WI38 (cell line): ENCODE measurements around the gene CADM4.

Experiments used
- H3K4me3 ChIP-seq: 2 replicates; pipeline ENCODE4 v1.5.1; 2011; ENCODE audit warnings: low read depth, mild to moderate bottlenecking, control low read depth, low read length
- TF ChIP-seq, protein P1 (sequence below): IDR thresholded peaks from 2 replicates; pipeline ENCODE4 v1.5.1; 2012; ENCODE audit warnings: low read depth, mild to moderate bottlenecking, control low read depth, low read length

CADM4 gene

DNA sequence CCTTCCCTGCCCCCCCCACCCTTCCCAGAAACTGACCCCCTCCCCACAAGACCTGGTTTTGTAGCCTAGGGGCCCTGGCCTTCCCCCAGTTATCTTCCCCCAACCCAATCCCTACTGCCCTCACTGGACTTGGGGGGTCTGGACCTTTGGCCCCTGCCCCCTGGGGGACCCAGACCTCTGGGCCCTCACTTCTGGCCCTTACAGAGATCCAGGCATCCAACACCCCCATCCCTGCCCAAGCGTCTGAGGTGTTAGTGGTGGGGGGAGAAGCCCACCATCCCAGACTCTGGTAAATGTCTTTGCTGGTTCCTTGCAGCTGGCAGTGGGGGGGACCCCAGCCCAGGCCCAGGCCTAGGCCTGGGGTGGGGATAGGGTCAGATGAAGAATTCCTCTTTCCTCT lies 16.7 kb downstream of the CADM4 start:
- H3K4me3 ChIP-seq: no peak overlapping the region
- TF ChIP-seq, protein P1, sequence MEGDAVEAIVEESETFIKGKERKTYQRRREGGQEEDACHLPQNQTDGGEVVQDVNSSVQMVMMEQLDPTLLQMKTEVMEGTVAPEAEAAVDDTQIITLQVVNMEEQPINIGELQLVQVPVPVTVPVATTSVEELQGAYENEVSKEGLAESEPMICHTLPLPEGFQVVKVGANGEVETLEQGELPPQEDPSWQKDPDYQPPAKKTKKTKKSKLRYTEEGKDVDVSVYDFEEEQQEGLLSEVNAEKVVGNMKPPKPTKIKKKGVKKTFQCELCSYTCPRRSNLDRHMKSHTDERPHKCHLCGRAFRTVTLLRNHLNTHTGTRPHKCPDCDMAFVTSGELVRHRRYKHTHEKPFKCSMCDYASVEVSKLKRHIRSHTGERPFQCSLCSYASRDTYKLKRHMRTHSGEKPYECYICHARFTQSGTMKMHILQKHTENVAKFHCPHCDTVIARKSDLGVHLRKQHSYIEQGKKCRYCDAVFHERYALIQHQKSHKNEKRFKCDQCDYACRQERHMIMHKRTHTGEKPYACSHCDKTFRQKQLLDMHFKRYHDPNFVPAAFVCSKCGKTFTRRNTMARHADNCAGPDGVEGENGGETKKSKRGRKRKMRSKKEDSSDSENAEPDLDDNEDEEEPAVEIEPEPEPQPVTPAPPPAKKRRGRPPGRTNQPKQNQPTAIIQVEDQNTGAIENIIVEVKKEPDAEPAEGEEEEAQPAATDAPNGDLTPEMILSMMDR: no peak

DNA sequence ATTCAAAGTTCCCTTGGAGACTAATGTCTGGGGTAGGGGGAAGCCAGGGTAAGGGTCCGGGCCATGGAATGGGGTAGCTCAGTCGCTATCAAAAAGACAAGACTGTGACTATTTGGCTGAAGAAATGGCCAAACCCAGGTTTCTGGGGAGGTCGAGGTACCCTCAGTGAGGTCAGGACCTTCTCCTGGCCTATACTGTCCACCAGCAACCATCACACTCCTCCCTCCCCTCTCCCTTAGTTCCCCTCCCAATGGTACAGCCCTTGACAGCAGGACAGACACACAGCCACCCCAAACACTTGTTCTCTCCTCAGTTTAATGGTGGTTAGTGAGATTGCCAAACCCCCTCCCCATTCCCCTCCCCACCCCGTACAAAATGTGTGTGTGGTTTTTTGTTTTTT lies 17.6 kb downstream of the CADM4 start:
- TF ChIP-seq, protein P1: no peak

DNA sequence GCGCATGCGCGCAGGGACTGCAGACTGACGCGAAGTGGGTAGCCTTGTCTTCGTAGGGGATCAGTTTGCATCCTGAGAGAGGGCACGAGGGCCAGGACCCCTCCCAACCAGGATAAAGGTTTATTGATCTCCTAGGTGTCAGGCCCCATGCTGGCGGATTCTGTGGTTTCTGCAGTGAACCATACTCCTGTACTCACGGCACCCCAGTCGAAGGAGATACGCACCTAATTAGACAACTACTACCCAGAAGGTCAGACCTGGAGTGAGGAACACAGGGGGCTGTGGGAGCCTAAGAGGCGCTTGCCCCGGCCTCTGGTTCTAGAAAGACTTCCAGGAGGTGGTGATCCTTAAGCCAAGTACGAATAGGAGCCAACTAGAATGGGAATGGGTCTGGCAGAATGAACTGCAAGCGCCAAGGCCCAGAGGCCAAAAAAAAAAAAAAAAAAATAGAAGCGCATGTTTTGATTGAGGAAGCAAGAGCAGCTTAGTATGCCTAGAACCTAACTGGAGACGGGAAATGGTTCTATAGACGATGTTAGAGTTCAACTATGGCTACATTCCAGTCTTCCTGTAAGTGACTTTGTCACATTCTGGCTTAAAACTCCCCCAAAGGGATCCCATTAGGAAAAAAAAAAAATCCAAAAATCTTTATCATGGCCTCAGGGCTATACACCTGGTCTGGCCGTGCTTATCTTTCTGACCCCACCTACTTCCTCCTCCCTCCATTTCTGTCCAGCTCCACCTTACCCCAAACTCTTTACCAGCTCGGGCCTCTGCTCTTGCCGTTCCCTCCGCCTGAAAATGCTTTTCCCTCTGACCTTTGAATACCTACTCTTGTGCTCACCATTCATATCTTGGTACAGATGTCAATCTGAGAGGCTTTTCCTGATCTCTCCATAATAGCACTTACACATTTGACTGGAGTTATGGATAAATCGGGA lies 19.3 kb downstream of the CADM4 start:
- TF ChIP-seq, protein P1: no peak
- peak overlapping the region; percentile 79 for H3K4me3 ChIP-seq

More for the DNA sequence above, 17.6 kb downstream of the CADM4 start:
- H3K4me3 ChIP-seq: no peak overlapping the region

DNA sequence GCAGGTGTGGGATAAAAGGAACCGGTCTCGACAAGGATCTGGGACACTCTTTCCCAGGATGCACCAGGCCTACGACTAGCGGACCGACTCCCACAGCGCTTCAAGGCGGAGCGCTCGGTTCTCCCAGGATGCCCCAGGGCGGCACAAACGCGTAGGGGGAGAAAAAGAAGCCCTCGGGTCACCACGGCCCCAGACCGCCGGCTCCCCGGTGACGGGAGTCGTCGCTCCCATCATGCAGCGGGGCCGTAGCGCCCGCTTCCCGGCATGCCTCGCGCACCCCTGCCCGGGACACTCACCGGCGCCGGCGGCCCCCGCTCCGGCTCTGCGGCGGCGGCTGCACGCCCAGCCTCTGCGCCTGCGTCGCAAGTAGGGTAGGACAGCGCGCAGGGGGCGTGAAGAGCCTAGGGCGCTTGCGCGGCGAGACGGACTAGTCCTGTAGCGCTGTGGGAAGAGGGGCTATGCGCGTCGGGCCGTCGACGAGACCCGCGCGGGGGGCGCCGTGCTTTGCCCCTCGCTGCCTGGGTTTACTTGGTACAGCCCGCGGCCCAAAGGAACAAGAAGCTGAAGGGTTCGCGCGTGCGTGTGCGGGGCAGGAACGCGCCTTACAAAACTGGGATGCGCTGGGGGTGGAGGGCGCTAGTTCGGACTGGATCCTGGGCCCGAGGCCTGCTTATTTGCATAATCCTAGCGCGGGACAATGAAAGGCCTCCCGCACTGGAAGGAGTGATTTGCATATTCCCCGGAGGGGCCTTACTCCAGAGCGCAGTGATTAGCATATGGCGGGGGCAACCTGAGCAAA lies 20.2 kb downstream of the CADM4 start, which contains the start of gene ZNF428:
ZNF428 (minus strand) TSS at position 368 of the 799 bp plus-strand sequence. CDS start 5,325 bp downstream, outside the sequence.
- TF ChIP-seq, protein P1: no peak
- peak within 1 kb of the TSS; percentile 79 for H3K4me3 ChIP-seq

DNA sequence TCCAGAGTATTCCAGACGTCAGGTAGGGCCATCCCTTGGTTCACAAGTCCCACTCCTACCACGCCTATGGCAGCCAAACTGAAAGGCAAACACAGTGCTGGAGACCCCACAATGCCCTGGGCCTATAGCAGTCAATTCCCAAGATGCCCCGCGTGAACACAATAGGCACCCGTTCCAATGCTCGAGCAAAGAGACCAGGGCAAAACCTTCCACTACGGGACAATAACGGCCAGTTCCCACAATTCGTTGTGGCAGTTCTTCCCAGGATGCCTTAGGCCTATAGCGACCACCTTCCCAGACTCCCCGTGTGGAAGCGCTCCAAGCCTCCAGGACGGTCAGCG lies 20.8 kb downstream of the CADM4 start:
- TF ChIP-seq, protein P1: no peak
- H3K4me3 ChIP-seq: peak overlapping the region; percentile 79

DNA sequence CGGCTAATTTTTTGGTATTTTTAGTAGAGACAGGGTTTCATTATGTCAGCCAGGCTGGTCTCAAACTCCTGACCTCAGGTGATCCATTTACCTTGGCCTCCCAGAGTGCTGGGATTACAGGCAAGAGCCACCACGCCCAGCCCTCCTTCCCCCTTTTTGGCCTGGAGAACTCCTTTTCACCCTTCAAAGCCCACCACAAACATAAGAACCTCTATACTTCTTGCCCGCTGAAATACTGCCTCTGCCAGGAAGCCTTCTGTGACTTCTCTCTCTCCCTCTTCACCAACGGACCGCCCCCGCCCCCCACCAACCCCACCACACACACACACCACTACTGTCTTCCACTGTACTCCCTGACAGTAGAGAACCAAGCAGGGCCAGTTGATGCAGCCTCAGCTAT lies 22.7 kb downstream of the CADM4 start:
- no peak overlapping the region for H3K4me3 ChIP-seq

More for the DNA sequence above, 22.7 kb downstream of the CADM4 start:
- TF ChIP-seq, protein P1: no peak
